Peyer's patch (tissue), 4 donors: ENCODE data around the gene TAP2. TPM values are rescaled to one million over a fixed set of nuclear protein-coding genes. Genes with fewer than 3 reads are reported as not detected.

Experiments
- DNase-seq, 3 donors: peaks; one replicate each; pipeline ENCODE4 v3.0.0-alpha.2; 2017 to 2019
- H3K27ac ChIP-seq, 4 donors: fragments of 200-600 bp; sonication (generic); one replicate each; pipeline ENCODE4 v1.5.1; 2016 to 2019
- H3K27me3 ChIP-seq, 2 donors: fragments of 200-600 bp; sonication (generic); one replicate each; pipeline ENCODE4 v1.5.1; 2019
- H3K36me3 ChIP-seq, 3 donors: fragments of 200-600 bp; sonication (generic); one replicate each; pipeline ENCODE4 v1.5.1; 2016 to 2019
- H3K4me1 ChIP-seq, 4 donors: fragments of 200-600 bp; sonication (generic); one replicate each; pipeline ENCODE4 v1.5.1; 2016 to 2019
- H3K4me3 ChIP-seq, 4 donors: fragments of 200-600 bp; sonication (generic); 1 replicate in 3 of 4; 2 replicates in 1 of 4; pipeline ENCODE4 v1.5.1; 2016 to 2019; ENCODE audit warnings: mild to moderate bottlenecking in 1 of 4
- H3K9me3 ChIP-seq, 4 donors: fragments of 200-600 bp; sonication (generic); one replicate each; pipeline ENCODE4 v1.5.1; 2016 to 2019; ENCODE audit warnings: mild to moderate bottlenecking in 1 of 4
- POLR2A ChIP-seq, 2 donors: fragments of 450-650 bp; IDR thresholded peaks; one replicate each; pipeline ENCODE4 v1.5.1; 2017; ENCODE audit warnings: antibody characterized with exemption in 2 of 2, mild to moderate bottlenecking in 2 of 2, moderate library complexity in 2 of 2
- total RNA-seq, 4 donors: library from RNA; depleted of rRNA; stranded (reverse); fragments of >200 nt; gene quantifications; one replicate each; pipeline ENCODE4 v1.1.0, GENCODE V29; 2016
- TF ChIP-seq, protein P1 (sequence below), 6 experiments: fragments of 450-650 bp in 4 of 6; fragments of 200-600 bp in 2 of 6; sonication (generic) in 1 of 6; IDR thresholded peaks; one replicate each; pipeline ENCODE4 v1.5.1; 2017 to 2019; ENCODE audit warnings: antibody characterized with exemption in 6 of 6, mild to moderate bottlenecking in 3 of 6, moderate library complexity in 1 of 6

Gene TAP2
- total RNA-seq, 4 donors from 2014 or later = 16.5 to 53.2 (median 39.4) TPM

DNA sequence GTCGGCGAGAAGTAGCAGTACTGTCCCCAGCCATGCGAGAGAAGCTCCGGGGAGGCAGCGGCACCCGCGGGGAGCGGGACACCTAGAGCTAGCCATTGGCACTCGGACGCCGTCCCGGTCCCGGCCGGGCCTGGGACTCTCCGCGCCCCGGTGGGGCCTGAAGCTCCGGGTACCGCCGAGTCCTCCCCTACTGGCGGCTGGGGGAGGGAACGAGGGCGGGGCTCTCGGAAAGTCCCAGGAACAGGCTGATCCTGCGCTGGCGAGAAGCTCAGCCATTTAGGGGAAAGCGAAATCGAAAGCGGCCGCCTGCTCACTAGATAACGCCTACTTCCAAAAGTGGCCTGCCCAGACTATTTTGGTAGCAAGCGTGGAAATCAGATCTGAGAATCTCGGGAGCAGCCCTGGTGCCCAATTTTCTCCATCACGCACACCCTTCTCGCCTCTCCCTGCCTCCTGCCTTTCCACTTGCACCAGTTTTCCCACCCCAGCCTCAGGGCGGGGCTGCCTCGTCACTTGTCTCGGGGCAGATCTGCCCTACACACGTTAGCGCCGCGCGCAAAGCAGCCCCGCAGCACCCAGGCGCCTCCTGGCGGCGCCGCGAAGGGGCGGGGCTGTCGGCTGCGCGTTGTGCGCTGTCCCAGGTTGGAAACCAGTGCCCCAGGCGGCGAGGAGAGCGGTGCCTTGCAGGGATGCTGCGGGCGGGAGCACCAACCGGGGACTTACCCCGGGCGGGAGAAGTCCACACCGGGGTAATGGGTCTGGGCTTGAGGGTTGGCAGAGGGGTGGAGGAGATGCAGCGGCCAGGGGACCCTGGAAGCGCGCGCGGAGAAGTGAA lies 15.2 kb upstream of the TAP2 start, which contains the start of the genes PSMB9 and TAP1:
Gene PSMB9, plus strand, starts transcription at position 652 of the 835 bp plus-strand sequence. Its CDS starts 38 bp downstream, at position 690.
Gene TAP1, minus strand, starts transcription at position 164 of the 835 bp plus-strand sequence. Its CDS starts 68 bp downstream, at position 96.
- DNase-seq = peak; percentile 95 to 98 (median 97)
- peak within 1 kb of the TSS; percentile 95 to 99 (median 96) for H3K4me3 ChIP-seq
- TF ChIP-seq POLR2A (IDR thresholded peaks at IDR 0.05) = peak; percentile 92 to 95
- TF ChIP-seq, protein P1, sequence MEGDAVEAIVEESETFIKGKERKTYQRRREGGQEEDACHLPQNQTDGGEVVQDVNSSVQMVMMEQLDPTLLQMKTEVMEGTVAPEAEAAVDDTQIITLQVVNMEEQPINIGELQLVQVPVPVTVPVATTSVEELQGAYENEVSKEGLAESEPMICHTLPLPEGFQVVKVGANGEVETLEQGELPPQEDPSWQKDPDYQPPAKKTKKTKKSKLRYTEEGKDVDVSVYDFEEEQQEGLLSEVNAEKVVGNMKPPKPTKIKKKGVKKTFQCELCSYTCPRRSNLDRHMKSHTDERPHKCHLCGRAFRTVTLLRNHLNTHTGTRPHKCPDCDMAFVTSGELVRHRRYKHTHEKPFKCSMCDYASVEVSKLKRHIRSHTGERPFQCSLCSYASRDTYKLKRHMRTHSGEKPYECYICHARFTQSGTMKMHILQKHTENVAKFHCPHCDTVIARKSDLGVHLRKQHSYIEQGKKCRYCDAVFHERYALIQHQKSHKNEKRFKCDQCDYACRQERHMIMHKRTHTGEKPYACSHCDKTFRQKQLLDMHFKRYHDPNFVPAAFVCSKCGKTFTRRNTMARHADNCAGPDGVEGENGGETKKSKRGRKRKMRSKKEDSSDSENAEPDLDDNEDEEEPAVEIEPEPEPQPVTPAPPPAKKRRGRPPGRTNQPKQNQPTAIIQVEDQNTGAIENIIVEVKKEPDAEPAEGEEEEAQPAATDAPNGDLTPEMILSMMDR (IDR thresholded peaks at IDR 0.05) = peak; percentile 85 to 98 (median 96)
- no peaks in the 10 kb centered on the region for H3K9me3 ChIP-seq
- H3K27ac ChIP-seq = peak within 1 kb of the TSS; percentile 97 to 100 (median 98)
- no peaks in the 10 kb centered on the region for H3K27me3 ChIP-seq
- peaks cover 0 to 29% (median 9%) of the 10 kb centered on the region in 4 donors for H3K4me1 ChIP-seq
- peaks cover 0 to 49% (median 0%) of the 10 kb centered on the region in 3 donors for H3K36me3 ChIP-seq

- DNase-seq = peak; percentile 49 to 76 (median 75)
- H3K4me1 ChIP-seq = peaks cover 0 to 29% (median 9%) of the 10 kb centered on the region in 4 donors
- peaks cover 0 to 49% (median 0%) of the 10 kb centered on the region in 3 donors for H3K36me3 ChIP-seq
- H3K27ac ChIP-seq = peak overlapping the region; percentile 97 to 100 (median 98)
- no peaks in the 10 kb centered on the region for H3K27me3 ChIP-seq
- peak overlapping the region; percentile 95 to 99 (median 96) for H3K4me3 ChIP-seq
- TF ChIP-seq, protein P1 (IDR thresholded peaks at IDR 0.05) = no peak
- no peak for TF ChIP-seq POLR2A (IDR thresholded peaks at IDR 0.05)
- no peaks in the 10 kb centered on the region for H3K9me3 ChIP-seq
These were observed 14.5 kb upstream of the TAP2 start for GRCh38 chr6:32852844-32853540.

GRCh38 chr6:32852018-32852843 lies 13.7 kb upstream of the TAP2 start:
- TF ChIP-seq, protein P1 (IDR thresholded peaks at IDR 0.05) = no peak
- no peak for TF ChIP-seq POLR2A (IDR thresholded peaks at IDR 0.05)
- H3K27ac ChIP-seq = peak overlapping the region; percentile 97 to 100 (median 98)
- no peaks in the 10 kb centered on the region for H3K27me3 ChIP-seq
- H3K36me3 ChIP-seq = peaks cover 0 to 48% (median 0%) of the 10 kb centered on the region in 3 donors
- H3K4me1 ChIP-seq = peaks cover 0 to 33% (median 10%) of the 10 kb centered on the region in 4 donors
- H3K9me3 ChIP-seq = no peaks in the 10 kb centered on the region
- H3K4me3 ChIP-seq = peak overlapping the region; percentile 95 to 99 (median 96)
- peak; percentile 67 to 80 (median 70) for DNase-seq

DNA sequence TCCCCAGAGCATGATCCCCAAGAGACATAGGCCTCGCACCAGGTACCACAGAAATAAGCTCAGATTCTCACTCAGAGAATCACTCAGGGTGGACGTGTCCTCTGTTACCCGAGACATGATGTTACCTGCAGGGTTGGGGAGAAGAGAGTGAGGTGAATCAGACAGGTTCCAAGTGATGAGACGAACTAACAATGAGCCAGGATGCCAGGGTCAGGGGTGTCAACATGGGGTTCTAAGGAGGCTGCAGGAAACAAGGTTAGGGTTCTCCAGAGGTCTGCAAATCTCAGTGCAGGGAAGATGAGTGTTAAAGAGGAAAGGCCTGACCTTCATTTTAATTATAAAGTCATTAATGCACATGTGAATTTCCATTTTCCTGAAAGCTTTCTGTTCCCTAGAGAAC lies 12.5 kb upstream of the TAP2 start:
- TF ChIP-seq, protein P1 (IDR thresholded peaks at IDR 0.05) = no peak
- TF ChIP-seq POLR2A (IDR thresholded peaks at IDR 0.05) = no peak
- Histone ChIP-seq H3K9me3 (no peaks in the 10 kb centered on the region), H3K4me1 (peaks cover 0 to 38% (median 13%) of the 10 kb centered on the region in 4 donors), H3K27ac (peak overlapping the region in 2 of 4 donors; percentile 20 to 100), H3K4me3 (no peak overlapping the region), H3K36me3 (peaks cover 0 to 55% (median 0%) of the 10 kb centered on the region in 3 donors), H3K27me3 (no peaks in the 10 kb centered on the region)
- no peak for DNase-seq

- H3K27ac ChIP-seq = no peak overlapping the region
- no peak for TF ChIP-seq POLR2A (IDR thresholded peaks at IDR 0.05)
- TF ChIP-seq, protein P1 (IDR thresholded peaks at IDR 0.05) = no peak
- H3K4me1 ChIP-seq = peaks cover 0 to 41% (median 11%) of the 10 kb centered on the region in 4 donors
- peaks cover 0 to 63% (median 0%) of the 10 kb centered on the region in 3 donors for H3K36me3 ChIP-seq
- no peak overlapping the region for H3K4me3 ChIP-seq
- no peaks in the 10 kb centered on the region for H3K9me3 ChIP-seq
- H3K27me3 ChIP-seq = no peaks in the 10 kb centered on the region
- no peak for DNase-seq
These were observed 10.6 kb upstream of the TAP2 start for GRCh38 chr6:32849126-32849525.
